Activated CD8-positive, alpha-beta memory T cell treated with anti-CD3 and anti-CD28 coated beads for 48 hours (primary cell): ENCODE results near the gene KIRREL3.

ENCODE experiments used
- DNase-seq, 3 experiments: peaks; one replicate each; pipeline ENCODE4 v3.0.0-alpha.2; 2020; ENCODE audit warnings: low read depth in 2 of 3, low spot score in 2 of 3

Gene KIRREL3

DNA sequence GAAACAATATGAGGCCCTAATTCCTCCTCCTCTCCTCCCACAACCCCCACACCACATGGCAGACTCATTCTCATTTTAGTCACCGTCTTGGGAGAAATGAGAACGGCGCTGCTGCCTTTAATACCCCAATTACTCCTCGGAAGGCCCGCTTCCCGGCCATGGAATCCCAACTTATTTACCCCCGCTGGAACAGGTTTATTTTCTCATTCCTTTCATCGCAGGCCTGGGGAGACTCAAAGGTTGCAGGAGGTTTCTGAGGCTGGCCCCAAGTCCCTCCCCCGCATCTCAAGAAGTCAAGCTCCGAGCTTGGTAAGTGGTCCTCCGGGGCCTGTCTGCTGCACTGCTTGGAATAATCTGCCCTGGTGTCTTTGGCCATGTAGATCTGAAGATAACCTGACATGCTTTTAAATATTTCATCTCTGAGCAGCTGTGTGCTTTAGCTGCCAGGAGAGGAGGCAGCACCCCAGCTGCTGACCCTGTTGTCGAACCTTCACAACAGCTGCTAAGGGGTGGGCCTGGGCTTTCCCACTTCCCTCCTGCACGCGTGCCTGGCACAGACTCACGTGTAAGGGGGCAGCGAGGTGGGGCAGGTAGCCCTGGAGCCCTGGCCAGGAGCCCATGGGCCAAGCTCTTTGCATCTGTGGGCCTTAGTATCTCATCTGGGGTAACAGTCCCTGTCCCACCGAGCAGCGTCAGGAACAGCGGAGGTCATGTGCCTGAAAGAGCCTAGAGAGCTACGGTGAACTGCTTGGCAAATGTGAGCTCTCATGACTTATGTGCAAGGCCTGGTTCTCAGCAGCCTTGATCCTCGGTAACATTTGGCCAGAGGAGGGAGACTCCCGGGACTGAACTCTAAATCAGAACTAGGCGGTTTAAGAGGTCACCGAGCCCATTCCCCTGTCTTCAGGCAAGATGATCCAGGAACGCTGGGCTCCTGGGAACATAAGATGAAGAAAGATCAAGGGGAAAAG is 480.5 kb downstream of the KIRREL3 start:
- no peak for DNase-seq

DNA sequence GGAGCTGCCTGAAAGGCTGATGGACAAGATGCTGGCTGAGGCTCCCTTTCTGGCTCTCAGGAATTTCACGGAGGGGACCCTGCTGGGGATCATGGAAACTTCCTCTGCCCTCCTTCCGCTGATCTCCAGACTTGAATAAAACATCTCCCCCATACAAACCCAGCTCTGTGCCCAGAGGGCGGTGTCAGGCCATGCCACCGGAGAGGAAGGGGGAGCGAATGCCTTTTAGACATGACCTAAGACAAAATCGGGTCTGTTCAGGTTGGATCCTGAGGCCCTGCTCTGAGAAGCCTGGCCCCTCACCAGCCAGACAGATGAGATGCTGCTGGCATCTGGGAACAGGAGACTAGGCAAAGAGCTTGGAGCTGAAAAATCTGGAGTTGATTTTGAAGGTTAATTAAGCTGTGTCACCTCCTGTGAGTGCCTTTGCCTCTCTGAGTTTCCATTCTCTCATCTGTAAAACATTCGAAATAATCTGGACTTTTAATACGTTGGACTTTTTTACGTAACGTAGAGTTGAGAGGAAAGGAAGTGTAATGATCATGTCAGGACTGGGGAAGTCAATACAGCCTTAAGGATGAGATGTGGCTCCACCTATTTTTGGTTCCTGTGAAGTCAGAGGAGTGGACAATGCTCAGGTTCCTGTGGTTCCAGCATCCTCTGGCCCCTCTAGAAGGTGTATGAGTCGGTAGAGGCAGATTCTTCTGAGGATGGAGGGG is 481.4 kb downstream of the KIRREL3 start:
- no peak for DNase-seq

DNA sequence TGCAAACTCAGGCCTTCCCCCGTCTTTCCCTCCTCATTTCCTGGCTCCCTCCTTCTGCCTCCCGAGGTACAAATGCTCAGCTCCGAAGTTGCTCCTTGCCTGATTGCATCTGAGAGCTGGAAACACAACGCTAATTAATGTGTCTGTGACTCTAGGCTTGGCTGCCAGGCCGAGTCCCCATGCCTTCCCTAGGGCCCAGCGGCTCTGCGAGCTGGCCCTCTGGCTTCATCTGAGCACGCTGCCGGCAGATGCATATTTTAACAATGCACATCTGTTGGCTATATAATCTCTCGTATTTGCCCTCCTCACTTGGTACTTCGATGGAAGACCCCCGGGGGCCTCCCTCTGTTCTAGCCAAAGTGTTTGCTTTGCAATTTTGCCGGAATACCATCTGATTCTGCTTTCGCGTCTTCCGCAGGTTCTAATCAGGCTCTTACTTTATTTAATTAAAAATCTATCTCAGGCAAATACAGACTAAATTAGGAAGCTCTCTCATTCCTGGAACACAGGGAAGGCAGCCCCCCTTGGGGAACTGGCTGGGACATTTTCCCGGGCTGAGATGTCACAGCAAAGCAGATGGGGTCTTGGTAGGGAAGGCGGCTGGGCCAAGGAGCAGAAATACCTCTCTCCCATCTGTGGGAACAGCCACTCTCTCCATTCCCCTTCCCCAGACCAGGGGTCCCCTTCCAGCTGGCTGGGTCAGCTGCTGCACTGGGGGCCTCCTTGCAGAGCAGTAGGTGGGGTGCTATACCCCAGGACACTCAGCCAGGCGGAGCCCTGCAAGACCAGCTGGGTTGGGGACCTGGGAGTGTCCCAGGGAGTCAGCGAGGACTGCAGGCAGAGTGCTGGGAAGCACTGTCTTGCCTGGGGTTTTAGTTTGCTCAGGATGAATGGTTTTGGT is 482.2 kb downstream of the KIRREL3 start:
- no peak for DNase-seq

- no peak for DNase-seq
These were observed 485.1 kb downstream of the KIRREL3 start for GRCh38 chr11:126515501-126515900.

DNA sequence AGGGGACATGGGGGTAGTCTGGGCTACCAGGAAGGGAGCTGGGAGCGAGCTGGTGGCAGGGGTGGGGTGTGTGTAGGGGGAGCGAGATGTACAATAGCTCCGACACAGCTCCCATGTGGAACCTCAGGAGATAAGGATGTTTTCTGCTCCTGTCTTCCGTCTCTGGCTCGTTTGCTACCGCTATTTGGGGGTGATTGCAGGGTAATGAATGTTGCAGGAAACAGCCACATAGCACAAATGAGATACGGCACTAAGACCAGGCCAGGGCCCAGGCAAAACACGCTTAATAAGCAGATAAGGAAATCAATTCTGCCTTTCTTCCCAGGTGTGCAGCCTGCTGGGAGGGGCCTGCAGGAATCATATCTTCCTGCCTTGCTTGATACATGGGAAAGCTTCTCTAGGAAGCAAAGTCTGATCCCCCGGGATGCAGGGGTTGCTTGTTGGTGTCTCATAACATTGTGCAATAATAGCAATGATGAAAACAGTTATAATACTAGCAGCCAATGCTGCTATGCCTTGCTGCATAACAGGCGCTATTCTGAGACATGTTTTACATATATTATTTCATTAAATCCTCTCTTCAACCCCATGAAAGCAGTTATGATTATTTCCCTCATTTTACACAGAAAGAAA is 486.4 kb downstream of the KIRREL3 start:
- DNase-seq = no peak

DNA sequence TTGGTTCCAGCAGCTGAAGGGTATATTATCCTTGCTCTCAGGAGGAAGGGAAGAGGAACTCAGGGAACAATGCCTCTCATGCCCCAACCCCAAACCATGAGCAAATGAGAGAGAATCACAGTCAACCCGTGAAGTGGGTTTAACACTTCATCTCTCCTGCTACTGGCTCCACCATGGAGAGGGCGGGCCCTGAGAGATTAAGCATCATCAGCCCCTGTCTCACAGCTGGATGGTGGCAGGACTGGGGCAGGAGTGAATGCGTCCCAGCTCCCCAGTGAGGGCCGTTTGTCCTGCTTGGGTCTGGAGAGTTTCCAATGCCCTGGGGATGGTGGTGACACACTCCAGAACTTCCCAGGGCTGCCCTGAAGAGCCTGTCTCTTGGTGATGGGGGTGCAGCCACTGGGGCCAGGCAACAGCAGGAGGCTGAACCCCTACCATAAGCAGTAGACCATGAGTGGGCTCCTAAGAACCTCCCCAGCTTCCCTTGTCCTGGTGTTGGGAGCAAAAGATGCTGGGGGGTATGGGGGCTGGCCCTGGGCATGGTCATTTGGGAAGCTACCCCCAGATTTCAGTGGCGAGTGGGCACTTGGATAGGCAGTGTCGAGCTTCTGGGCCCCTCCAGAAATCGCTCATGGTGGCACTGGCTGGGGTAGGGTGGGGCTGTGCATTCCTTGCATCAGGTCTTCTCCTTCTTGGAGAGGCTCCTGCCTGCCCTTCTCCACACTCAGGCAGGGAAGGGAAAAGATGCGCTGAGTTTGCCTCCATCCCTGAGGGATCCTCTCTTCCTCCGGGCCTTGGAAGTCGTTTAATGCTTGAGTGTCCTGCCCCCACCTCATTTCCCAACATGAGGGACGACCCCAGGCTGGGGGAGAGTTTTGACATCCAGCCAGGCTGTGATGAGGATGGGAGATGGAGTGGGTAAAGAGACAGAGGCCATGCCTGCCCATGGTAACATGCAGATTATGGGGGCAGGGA is 487.5 kb downstream of the KIRREL3 start:
- no peak for DNase-seq

DNA sequence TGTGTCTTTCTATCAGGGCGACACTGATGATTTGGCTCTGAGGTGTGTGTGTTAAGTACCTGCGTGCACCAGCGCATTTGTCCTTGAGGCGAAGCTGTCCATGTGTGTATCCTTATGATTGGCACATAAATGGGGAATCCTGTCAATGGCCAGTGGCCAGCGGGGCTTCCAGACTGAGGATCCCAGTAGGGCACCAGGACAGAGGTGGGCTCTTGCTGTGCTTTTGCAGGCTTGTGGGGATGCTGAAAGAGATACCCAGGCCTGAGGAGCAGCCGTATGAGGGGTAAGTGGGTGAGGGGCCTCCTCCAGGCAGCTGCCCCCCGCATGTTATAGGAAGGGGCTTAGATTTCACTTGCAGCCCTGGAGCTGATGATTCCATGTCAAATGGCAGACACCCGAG is 488.3 kb downstream of the KIRREL3 start:
- no peak for DNase-seq

DNA sequence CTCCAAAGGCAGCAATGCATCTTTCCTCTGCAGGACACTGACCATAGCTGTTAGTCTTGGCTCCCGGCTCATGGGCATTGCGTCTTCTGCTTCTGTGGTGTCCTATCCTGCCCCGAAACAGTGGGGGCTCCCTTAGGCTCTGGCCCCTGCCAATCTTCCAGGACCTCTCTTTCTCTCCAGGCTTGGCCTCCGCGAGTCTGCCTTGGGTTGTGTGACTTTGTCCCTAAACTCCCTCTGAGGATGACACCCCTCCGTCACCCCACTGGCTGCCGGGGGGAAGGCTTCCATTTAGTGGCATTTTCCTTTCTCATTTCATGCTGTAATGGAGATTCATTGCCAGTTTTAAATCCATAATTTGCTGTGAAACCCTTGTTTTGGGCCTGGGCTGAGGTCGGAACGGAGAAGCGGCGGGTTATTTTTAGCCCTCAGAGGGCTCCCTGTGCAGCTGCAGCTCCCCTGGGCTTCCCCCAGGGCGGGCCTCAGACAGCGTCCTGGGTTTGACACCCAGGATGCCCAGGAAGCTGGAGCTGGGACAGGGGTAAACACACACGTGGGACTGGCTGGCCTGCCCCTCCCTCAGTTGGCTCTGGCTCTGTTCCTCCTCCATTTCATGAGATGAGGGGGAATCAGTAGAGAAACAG is 489.0 kb downstream of the KIRREL3 start:
- DNase-seq = no peak

GRCh38 chr11:126510621-126511370 is 489.8 kb downstream of the KIRREL3 start:
- DNase-seq = no peak

- no peak for DNase-seq
These were observed 492.9 kb downstream of the KIRREL3 start for GRCh38 chr11:126507646-126508045.

DNA sequence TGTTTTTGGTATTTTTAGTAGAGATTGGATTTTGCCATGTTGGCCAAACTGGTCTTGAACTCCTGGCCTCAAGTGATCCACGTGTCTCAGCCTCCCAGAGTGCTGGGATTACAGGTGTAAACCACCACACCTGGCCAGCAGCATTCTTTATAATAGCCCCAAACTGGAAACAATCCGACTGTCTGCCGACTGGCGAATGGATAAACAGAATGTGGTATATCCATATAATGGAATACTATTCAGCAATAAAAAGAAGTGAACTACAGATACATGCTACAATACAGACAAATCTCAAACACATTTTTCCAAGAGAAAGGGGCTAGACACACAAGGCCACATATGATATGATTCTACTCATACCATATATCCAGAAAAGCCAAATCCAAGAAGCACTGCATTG is 493.8 kb downstream of the KIRREL3 start:
- no peak for DNase-seq

- DNase-seq = no peak
These were observed 497.6 kb downstream of the KIRREL3 start for GRCh38 chr11:126502982-126503381.

- DNase-seq = no peak
These were observed 498.4 kb downstream of the KIRREL3 start for GRCh38 chr11:126502159-126502558.

DNA sequence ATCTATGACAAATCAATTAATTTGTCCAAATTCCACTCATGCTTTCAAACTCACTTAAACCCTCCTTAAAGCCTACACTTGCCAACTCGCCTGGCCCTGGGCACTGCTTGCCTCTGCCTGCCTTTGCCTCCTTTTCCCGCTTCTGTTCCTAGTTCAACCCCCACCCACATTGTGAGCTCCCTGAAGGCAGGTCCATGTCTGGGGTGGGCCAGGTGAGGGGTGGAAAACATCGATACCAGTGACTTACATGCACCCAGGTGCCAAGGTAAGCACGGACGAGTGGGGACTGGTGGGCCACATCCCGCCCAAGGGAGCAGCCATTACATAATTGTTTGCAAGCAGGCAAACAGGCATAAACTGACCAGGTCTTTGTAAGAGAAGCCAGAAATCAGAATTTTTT is 498.9 kb downstream of the KIRREL3 start:
- DNase-seq = no peak

DNA sequence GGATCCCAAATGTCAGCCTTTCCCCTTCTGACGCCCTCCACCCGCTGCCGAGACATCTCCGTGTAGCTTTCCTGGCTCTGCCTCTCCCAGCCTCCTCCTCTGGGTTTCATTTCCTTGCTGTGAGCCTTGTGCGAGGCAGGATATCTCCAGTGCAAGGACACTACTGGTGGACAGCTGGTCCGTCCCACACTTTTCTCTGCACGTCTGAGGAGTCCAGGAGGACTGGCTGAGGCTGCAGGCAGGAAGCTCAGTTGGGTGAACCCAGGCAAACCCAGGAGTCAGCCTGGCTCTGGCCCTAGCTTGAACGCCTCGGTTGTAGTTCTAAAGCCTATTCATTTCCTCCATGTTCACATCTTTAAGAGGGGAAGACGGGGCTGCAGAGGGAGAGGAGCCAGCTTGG is 499.6 kb downstream of the KIRREL3 start:
- DNase-seq = no peak

GRCh38 chr11:126499131-126499752 is 501.3 kb downstream of the KIRREL3 start:
- no peak for DNase-seq

DNA sequence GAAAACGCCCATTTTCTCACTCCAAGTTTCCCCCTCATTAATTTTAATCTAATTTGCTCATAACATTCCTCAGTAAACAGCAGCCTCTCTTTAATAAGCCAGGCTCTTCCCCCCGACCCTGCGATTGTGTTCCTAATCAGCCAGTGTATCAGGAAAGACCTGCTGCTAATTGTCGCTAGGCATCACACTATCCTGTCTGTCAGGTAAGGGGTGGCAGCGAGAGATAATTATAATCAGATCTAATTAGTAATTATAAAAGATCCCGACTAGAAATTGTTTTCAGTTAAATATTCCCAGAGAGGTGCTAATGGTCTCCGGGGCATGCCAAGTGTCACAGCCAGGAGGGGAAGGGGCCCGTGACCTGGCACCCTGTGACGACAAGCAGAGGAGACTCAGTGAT is 502.3 kb downstream of the KIRREL3 start:
- no peak for DNase-seq

GRCh38 chr11:126497581-126498122 is 502.9 kb downstream of the KIRREL3 start:
- DNase-seq = no peak
